Kidney epithelial cell (primary cell): ENCODE results near the gene MOB3C. TPM values are rescaled to one million over a fixed set of nuclear protein-coding genes. Genes with fewer than 3 reads are reported as not detected.
"Not testable (repeated sequence)": the region's sequence is repeated elsewhere in the genome, so short reads cannot be mapped to it uniquely, and the experiment has no call there.

Experiments
- DNase-seq: peaks from one replicate; pipeline ENCODE4 v3.0.0-alpha.2; 2010; ENCODE audit warnings: low read depth
- H3K27me3 ChIP-seq: 2 replicates; pipeline ENCODE4 v1.6.0; 2011; ENCODE audit warnings: low read length; ENCODE audit not compliant: control insufficient read depth, insufficient read depth
- H3K36me3 ChIP-seq: 2 replicates; pipeline ENCODE4 v1.5.1; 2011; ENCODE audit warnings: low read length; ENCODE audit not compliant: control insufficient read depth, insufficient read depth
- H3K4me3 ChIP-seq: 2 replicates; pipeline ENCODE4 v1.5.1; 2011; ENCODE audit warnings: low read depth, mild to moderate bottlenecking, control low read depth, low read length
- total RNA-seq: library from RNA; depleted of rRNA; stranded (reverse); fragments of >200 nt; gene quantifications from 2 replicates; pipeline ENCODE4 v1.2.3, GENCODE V29; 2015
- TF ChIP-seq, protein P1 (sequence below): IDR thresholded peaks from 2 replicates; pipeline ENCODE4 v1.5.1; 2011; ENCODE audit warnings: mild to moderate bottlenecking, moderate library complexity, low read length, control low read depth, inconsistent platforms; ENCODE audit not compliant: insufficient read depth, poor library complexity, severe bottlenecking

Gene MOB3C
- total RNA-seq, 1 donor from 2014 or later, result 9.0 TPM

- TF ChIP-seq, protein P1, sequence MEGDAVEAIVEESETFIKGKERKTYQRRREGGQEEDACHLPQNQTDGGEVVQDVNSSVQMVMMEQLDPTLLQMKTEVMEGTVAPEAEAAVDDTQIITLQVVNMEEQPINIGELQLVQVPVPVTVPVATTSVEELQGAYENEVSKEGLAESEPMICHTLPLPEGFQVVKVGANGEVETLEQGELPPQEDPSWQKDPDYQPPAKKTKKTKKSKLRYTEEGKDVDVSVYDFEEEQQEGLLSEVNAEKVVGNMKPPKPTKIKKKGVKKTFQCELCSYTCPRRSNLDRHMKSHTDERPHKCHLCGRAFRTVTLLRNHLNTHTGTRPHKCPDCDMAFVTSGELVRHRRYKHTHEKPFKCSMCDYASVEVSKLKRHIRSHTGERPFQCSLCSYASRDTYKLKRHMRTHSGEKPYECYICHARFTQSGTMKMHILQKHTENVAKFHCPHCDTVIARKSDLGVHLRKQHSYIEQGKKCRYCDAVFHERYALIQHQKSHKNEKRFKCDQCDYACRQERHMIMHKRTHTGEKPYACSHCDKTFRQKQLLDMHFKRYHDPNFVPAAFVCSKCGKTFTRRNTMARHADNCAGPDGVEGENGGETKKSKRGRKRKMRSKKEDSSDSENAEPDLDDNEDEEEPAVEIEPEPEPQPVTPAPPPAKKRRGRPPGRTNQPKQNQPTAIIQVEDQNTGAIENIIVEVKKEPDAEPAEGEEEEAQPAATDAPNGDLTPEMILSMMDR, result no peak
- DNase-seq, result no peak
- no peaks in the 10 kb centered on the region for H3K27me3 ChIP-seq
- no peak overlapping the region for H3K4me3 ChIP-seq
- no peaks in the 10 kb centered on the region for H3K36me3 ChIP-seq
Observed at GRCh38 chr1:46655848-46656247, 39.2 kb upstream of the MOB3C start.

DNA sequence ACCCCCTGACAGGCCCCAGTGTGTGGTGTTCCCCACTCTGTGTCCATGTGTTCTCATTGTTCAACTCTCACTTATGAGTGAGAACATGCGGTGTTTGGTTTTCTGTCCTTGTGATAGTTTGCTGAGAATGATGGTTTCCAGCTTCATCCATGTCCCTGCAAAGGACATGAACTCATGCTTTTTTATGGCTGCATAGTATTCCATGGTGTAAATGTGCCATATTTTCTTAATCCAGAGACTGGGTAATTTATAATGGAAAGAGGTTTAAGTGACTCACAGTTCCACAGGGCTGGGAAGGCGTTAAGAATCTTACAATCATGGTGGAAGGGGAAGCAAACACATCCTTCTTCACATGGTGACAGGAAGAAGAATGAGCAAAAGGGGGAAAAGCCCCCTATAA lies 38.1 kb upstream of the MOB3C start:
- DNase-seq, H3K27me3 ChIP-seq, H3K36me3 ChIP-seq, H3K4me3 ChIP-seq: not testable (repeated sequence)

- no peak for DNase-seq
- H3K27me3 ChIP-seq, result no peaks in the 10 kb centered on the region
- no peaks in the 10 kb centered on the region for H3K36me3 ChIP-seq
- TF ChIP-seq, protein P1, result no peak
- H3K4me3 ChIP-seq, result no peak overlapping the region
Observed at GRCh38 chr1:46654012-46654411, 37.4 kb upstream of the MOB3C start.

- H3K36me3 ChIP-seq, result no peaks in the 10 kb centered on the region
- H3K27me3 ChIP-seq, result no peaks in the 10 kb centered on the region
- no peak overlapping the region for H3K4me3 ChIP-seq
- TF ChIP-seq, protein P1, result no peak
- DNase-seq, result no peak
Observed at GRCh38 chr1:46653405-46653958, 36.9 kb upstream of the MOB3C start.

DNA sequence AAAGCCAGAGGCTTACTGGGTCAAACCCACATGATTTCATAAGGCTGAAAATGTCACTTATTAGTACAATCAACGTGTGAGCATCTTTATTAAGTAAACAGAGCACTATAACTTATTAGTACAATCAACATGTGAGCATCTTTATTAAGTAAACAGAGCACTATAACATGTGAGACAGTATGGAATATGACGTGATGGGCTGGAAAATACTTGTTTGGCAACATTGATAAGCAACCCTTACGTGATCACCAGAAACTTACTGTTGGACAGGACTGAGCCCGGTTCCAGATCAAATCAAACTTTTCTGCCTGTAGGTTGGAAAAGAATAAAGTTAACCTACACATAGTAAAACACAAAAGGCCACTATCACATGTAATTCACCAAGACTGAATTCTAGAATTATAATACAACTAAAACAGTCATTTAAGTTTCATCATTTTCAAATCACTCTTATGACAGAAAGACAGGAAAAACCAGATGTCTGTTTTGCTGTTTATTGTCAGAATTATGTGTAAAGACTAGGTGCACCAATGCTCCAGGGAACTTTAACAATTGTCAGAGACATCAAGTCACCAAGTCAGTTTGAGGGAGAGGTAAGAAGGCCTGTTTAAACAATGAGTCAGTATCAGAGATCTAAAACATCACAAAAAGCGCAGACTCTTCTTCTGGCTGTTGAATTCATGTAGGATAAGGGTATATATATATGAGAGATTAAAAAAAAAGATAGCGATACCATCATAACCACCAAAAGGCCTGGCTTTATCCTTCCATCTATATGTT lies 35.9 kb upstream of the MOB3C start:
- Histone ChIP-seq H3K4me3 (no peak overlapping the region), H3K27me3 (no peaks in the 10 kb centered on the region), H3K36me3 (no peaks in the 10 kb centered on the region)
- DNase-seq, result no peak
- TF ChIP-seq, protein P1, result no peak

DNA sequence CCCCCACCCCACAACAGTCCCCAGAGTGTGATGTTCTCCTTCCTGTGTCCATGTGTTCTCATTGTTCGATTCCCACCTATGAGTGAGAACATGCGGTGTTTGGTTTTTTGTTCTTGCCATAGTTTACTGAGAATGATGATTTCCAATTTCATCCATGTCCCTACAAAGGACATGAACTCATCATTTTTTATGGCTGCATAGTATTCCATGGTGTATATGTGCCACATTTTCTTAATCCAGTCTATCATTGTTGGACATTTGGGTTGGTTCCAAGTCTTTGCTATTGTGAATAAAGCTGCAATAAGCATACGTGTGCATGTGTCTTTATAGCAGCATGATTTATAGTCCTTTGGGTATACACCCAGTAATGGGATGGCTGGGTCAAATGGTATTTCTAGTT lies 34.5 kb upstream of the MOB3C start:
- not testable (repeated sequence) for H3K4me3 ChIP-seq, DNase-seq, H3K27me3 ChIP-seq, H3K36me3 ChIP-seq

DNA sequence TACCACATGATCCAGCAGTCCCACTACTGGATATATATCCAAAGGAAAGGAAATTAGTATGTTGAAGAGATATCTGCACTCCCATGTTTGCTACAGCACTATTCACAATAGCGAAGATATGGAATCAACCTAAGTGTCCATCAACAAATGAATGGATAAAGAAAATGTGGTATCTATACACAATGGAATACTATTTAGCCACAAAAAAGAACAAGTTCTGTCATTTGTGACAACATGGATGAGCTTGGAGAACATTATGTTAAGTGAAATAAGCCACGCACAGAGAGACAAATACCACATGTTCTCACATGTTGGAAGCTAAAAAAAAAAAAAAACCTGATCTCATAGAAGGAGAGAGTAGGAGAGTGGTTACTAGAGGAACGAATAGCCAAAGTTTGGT lies 33.9 kb upstream of the MOB3C start:
- no peaks in the 10 kb centered on the region for H3K27me3 ChIP-seq
- DNase-seq, result no peak
- no peak overlapping the region for H3K4me3 ChIP-seq
- no peaks in the 10 kb centered on the region for H3K36me3 ChIP-seq
- TF ChIP-seq, protein P1, result no peak
